GM13977 (cell line): ENCODE results near the gene COL6A6.

Source experiments
- DNase-seq: peaks from one replicate; pipeline ENCODE4 v3.0.0; 2012; ENCODE audit warnings: low spot score
- in situ Hi-C: fragments of 300-500 bp; cut with MboI; formaldehyde crosslinking; loops from one replicate; pipeline ENCODE4 v1.12.0; 2022; ENCODE audit warnings: low sequenced_read_pairs, low pct_unique_long_range_greater_than_20kb, mixed read lengths, inconsistent platforms; ENCODE audit not compliant: unreplicated experiment
- TF ChIP-seq, protein P1 (sequence below): IDR thresholded peaks from 2 replicates; pipeline ENCODE4 v1.5.1; 2012; ENCODE audit warnings: mild to moderate bottlenecking, control low read depth; ENCODE audit not compliant: insufficient read depth; ENCODE audit errors: extremely low read depth, missing control alignments

Gene COL6A6

DNA sequence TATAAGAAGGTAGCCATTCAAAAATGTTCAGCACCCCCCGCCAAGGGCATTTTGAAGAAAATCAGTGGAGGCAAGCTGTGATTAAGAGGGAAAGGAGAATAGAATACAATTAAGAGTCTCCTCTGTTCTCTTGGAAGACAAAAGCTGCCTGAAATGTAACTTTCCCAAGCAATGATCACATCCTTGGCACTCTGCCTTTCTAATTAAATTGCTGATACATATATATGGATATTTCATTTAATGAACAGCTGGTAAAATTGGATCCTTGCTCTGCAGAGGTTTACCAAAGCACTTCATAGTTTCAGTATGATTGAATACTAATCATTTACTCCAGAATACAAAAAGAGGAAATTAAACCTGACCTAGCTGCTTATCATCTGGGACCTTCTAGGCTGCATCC, 10.4 kb downstream of the COL6A6 start:
- TF ChIP-seq, protein P1, sequence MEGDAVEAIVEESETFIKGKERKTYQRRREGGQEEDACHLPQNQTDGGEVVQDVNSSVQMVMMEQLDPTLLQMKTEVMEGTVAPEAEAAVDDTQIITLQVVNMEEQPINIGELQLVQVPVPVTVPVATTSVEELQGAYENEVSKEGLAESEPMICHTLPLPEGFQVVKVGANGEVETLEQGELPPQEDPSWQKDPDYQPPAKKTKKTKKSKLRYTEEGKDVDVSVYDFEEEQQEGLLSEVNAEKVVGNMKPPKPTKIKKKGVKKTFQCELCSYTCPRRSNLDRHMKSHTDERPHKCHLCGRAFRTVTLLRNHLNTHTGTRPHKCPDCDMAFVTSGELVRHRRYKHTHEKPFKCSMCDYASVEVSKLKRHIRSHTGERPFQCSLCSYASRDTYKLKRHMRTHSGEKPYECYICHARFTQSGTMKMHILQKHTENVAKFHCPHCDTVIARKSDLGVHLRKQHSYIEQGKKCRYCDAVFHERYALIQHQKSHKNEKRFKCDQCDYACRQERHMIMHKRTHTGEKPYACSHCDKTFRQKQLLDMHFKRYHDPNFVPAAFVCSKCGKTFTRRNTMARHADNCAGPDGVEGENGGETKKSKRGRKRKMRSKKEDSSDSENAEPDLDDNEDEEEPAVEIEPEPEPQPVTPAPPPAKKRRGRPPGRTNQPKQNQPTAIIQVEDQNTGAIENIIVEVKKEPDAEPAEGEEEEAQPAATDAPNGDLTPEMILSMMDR = no peak
- in situ Hi-C loops = no loop called here
- no peak for DNase-seq

DNA sequence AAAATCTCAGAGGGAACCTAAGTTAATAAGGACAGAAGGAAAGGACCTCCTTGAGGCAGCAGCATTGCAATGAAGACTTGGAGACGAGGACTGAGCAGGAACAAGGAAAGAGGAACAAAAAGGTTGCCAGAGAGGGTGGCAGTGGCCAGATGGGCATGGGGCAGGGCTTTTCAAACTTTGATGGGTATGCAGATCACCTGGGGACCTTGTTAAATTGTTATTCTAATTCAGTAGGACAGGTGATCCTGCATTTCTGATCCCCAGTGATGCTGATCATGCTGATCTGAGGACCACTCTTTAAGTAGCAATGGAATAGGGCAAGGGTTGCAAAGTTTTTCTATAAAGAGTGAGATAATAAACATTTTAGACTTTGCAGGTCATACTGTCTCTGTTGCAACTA, 11.1 kb downstream of the COL6A6 start:
- TF ChIP-seq, protein P1 = no peak
- in situ Hi-C loops = no loop called here

DNA sequence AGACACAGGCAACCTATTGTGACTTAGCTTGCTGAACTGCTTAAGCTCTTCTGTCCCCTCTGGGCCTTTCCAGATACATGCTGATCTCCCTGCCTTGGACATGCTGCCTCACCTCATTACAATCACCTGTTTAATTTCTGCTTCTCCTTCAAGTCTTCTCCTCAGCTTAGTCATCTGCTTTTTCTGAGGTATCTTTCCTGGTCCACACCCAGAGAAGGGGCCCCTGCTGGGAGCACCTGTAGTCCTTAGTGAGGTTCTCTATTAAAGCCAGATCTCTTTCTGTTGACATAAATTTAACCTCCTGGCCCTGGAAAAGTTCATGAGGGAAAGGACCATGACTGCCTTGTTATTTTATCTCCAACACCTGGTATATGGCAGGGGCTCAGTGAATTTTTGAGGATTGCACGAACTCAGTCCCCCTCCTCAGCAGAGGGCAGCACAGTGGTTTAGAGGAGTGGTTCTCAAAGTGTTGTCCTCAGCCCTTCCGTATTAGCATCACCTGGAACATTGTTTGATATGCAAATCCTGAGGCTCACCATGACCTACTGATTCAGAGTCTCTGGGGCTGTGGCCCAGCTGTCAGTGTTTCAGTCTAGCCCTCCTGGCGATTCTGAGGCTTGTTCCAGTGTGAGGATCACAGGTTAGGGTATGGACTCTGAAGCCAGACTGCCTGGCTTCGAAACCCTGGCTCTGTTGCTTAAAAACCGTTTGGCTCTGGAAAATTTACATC, 12.7 kb downstream of the COL6A6 start:
- TF ChIP-seq, protein P1 = no peak
- in situ Hi-C loops = no loop called here
- DNase-seq = no peak

More for the DNA sequence above, 11.1 kb downstream of the COL6A6 start:
- DNase-seq = no peak

DNA sequence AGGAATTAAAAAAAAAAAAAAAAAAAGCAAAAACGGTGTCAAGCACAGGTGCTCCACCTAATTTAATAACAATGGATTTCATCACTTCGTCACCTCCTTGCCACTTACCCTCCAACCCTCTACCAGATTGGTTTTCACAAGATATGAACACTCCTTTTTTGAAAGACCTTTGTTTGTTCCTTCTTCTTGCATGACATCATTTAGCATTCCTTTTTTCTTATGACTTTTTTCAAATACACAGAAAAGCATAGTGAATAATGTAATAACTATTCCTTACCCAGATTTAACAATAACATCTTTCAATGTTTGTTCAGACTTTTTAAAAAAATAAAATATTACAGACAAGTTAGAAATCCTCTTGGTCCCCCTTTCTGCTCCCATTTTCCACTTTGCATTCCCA, 16.3 kb downstream of the COL6A6 start:
- DNase-seq = no peak
- TF ChIP-seq, protein P1 = no peak
- in situ Hi-C loops = no loop called here

DNA sequence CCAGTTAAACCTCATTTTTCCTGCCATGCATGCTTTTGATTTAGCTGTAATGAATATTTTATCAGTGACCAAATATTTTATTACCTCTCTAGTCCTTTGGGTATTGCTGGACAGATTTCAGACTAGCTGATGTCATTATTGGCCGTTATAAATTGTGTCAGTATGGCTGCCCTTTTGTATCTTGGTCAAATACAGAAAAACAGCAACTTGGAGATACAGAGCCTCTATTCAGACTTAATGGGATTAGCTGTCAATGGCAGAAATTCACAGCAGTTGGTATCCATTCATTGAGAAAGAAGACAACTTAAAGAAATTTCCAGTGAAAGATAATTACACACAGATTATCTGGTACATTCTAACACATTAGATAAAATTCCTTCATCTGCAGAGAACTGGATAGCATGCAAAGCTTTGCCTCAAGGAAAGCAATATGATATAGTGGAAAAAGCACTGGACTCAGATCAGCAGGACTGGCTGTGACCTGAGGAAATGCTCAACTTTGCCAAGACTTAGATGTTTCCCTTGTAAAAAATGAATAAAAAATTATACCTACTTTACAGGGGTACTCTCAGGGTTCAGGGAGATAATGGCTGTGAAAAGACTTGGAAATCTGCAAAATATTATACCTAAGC, 20.8 kb downstream of the COL6A6 start:
- TF ChIP-seq, protein P1 = no peak
- in situ Hi-C loops = no loop called here

DNA sequence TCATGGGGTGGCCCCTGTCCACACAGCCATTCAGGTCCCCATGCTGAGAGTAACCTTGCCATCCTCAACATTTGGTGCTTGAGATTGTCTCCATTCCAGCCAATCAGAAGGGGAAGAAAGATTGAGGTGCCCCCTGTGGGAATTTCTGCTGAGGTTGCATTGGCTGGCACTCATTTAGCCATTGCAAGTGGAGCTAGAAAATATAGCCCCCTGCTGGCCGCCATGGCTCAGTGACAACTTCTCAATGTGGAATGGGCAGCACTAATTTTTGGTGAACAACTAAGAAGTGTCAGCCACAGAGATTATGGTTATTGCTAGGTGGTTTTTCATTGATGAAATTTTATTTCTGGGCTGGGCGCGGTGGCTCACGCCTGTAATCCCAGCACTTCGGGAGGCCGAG, 22.0 kb downstream of the COL6A6 start:
- DNase-seq = peak; percentile 42
- TF ChIP-seq, protein P1 = peak; percentile 66
- in situ Hi-C loops = no loop called here

More for the DNA sequence above, 20.8 kb downstream of the COL6A6 start:
- DNase-seq = no peak
